H1 (cell line): ENCODE results near the gene KIAA0586.

Source experiments
- HDAC6 ChIP-seq: IDR thresholded peaks from one replicate; pipeline ENCODE4 v1.7.1; 2012; ENCODE audit warnings: low read depth, mild to moderate bottlenecking, inconsistent platforms, low read length, moderate library complexity
- MAFK ChIP-seq: IDR thresholded peaks from 2 replicates; pipeline ENCODE4 v1.6.1; 2012; ENCODE audit warnings: low read depth, mild to moderate bottlenecking, improper control_type of control experiment, low read length
- POLR2AphosphoS5 ChIP-seq: IDR thresholded peaks from 2 replicates; pipeline ENCODE4 v1.6.1; 2011; ENCODE audit warnings: low read depth, low read length
- RXRA ChIP-seq: IDR thresholded peaks from 2 replicates; pipeline ENCODE4 v1.6.1; 2011; ENCODE audit warnings: low read depth, mild to moderate bottlenecking, low read length, moderate library complexity; ENCODE audit not compliant: insufficient read depth

DNA sequence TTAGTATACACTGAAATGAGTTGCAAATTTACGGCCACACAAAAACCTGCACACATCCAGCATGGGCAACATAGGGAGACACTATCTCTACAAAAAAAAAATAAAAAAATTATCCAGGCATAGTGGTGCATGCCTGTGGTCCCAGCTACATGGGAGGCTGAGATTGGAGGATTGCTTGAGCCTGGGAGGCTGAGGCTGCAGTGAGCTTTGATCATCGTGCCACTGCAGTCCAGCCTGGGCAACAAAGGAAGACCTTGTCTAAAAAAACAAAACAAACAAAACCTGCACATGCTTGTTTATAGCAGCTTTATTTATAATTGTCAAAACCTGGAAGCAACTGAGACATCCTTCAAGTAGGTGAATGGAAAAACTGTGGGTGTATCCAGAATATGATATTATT lies 36.7 kb upstream of the KIAA0586 start:
- TF ChIP-seq POLR2AphosphoS5 (no peak), HDAC6 (no peak), RXRA (no peak), MAFK (no peak)
